Keratinocyte (primary cell): Measurements from ENCODE around the gene GPAM.

Source experiments
- CTCF ChIP-seq, 3 experiments: IDR thresholded peaks in 1 of 3; conservative IDR thresholded peaks in 1 of 3; optimal IDR thresholded peaks in 1 of 3; 2 replicates in 2 of 3; 3 replicates in 1 of 3; pipeline versions ENCODE3 to v1.5.1; 2011; ENCODE audit warnings: low read length in 3 of 3, mild to moderate bottlenecking in 3 of 3, moderate library complexity in 2 of 3, control low read depth in 1 of 3, inconsistent platforms in 1 of 3; ENCODE audit not compliant: insufficient read depth in 2 of 3; ENCODE audit errors: extremely low read depth in 1 of 3
- EZH2 ChIP-seq: IDR thresholded peaks from one replicate; pipeline ENCODE4 v1.6.1; 2012; ENCODE audit warnings: inconsistent platforms, mild to moderate bottlenecking, low read length, moderate library complexity

GRCh38 chr10:112131996-112132395 lies 51.6 kb downstream of the GPAM start:
- TF ChIP-seq CTCF (optimal IDR thresholded peaks at IDR 0.05 in 1 of 3, IDR thresholded peaks at IDR 0.05 in 1 of 3, conservative IDR thresholded peaks at IDR 0.05 in 1 of 3; ENCODE audit: extremely low read depth in 1 of 3, insufficient read depth in 2 of 3, low read length in 3 of 3) (no peak), EZH2 (no peak)
